Breast epithelium (tissue), 3 donors: ENCODE data around the gene CCR3.

Experiments used
- POLR2AphosphoS5 ChIP-seq, 3 donors: sonication (generic); formaldehyde crosslinking; IDR thresholded peaks; one replicate each; pipeline ENCODE4 v1.6.1; 2017; ENCODE audit warnings: antibody characterized with exemption in 3 of 3
- TF ChIP-seq, protein P1 (sequence below), 3 donors: fragments of 450-650 bp; IDR thresholded peaks; one replicate each; pipeline ENCODE4 v1.5.1; 2016 to 2017; ENCODE audit warnings: antibody characterized with exemption in 3 of 3, mild to moderate bottlenecking in 3 of 3, moderate library complexity in 3 of 3

DNA sequence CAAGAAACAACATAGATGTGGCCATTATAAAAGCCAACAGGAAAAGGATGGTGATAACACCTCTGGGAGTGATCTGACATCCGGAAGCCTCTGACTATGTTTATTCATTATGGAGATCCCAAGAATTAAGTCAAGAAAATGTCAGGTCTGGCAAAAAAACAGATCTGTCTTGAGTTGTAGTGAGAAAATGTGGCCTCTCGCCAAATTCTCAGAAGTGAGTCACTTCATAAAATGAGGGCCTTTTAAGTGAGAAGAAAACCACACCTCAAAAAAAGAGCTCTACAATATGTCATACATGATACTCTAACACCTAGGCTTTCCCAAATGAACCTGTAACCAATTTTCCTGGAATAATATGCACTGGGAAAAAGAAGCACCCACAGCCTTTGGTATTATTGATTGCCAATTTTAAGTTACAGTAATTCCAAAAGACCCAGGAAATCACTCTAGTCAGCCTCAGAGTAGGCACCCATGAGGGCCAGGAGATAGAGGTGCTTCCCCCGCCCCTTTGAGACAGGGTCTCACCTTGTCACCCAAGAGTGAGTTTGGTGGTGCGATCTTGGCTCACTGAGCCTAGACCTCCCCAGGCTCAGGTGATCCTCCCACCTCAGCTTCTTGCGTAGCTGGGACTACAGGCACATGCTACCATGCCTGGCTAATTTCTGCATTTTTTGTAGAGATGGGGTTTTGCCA, 38.0 kb downstream of the CCR3 start:
- TF ChIP-seq, protein P1, sequence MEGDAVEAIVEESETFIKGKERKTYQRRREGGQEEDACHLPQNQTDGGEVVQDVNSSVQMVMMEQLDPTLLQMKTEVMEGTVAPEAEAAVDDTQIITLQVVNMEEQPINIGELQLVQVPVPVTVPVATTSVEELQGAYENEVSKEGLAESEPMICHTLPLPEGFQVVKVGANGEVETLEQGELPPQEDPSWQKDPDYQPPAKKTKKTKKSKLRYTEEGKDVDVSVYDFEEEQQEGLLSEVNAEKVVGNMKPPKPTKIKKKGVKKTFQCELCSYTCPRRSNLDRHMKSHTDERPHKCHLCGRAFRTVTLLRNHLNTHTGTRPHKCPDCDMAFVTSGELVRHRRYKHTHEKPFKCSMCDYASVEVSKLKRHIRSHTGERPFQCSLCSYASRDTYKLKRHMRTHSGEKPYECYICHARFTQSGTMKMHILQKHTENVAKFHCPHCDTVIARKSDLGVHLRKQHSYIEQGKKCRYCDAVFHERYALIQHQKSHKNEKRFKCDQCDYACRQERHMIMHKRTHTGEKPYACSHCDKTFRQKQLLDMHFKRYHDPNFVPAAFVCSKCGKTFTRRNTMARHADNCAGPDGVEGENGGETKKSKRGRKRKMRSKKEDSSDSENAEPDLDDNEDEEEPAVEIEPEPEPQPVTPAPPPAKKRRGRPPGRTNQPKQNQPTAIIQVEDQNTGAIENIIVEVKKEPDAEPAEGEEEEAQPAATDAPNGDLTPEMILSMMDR (IDR thresholded peaks at IDR 0.05), result no peak
- TF ChIP-seq POLR2AphosphoS5 (IDR thresholded peaks at IDR 0.05), result no peak
